HG02588 (cell line): ENCODE data around the gene SLC35A2.

Source experiments
- ATAC-seq: cut with Tn5 transposase; IDR thresholded peaks from one replicate; pipeline ENCODE4 v1.9.1; 2021; ENCODE audit warnings: mild to moderate bottlenecking, moderate library complexity; ENCODE audit not compliant: unreplicated experiment

SLC35A2 gene

GRCh38 chrX:48911412-48912182, at the start of gene SLC35A2:
Gene SLC35A2 (minus strand): TSS chrX:48911646. CDS start chrX:48911636, 10 bp downstream.
- peak; percentile 56 for ATAC-seq

- ATAC-seq: no peak
Observed at GRCh38 chrX:48960291-48960690, 48.8 kb upstream of the SLC35A2 start.

GRCh38 chrX:48958635-48959094, 47.2 kb upstream of the SLC35A2 start:
- no peak for ATAC-seq

- peak; percentile 77 for ATAC-seq
Observed at GRCh38 chrX:48957827-48958634, 46.6 kb upstream of the SLC35A2 start.

GRCh38 chrX:48957477-48957826, 46.0 kb upstream of the SLC35A2 start, which contains the start of gene OTUD5:
Gene OTUD5 (minus strand): TSS chrX:48957607. CDS start chrX:48957570, 37 bp downstream.
- peak; percentile 36 for ATAC-seq

- no peak for ATAC-seq
Observed at GRCh38 chrX:48956728-48957414, 45.4 kb upstream of the SLC35A2 start.

GRCh38 chrX:48948589-48948988, 37.1 kb upstream of the SLC35A2 start:
- no peak for ATAC-seq

- no peak for ATAC-seq
Observed at GRCh38 chrX:48945517-48946348, 34.3 kb upstream of the SLC35A2 start.

- ATAC-seq: no peak
Observed at GRCh38 chrX:48942895-48943294, 31.4 kb upstream of the SLC35A2 start.

- ATAC-seq: no peak
Observed at GRCh38 chrX:48940404-48940955, 29.0 kb upstream of the SLC35A2 start.

GRCh38 chrX:48939524-48940228, 28.2 kb upstream of the SLC35A2 start:
- ATAC-seq: no peak

GRCh38 chrX:48938721-48939425, 27.4 kb upstream of the SLC35A2 start:
- ATAC-seq: peak; percentile 44

- ATAC-seq: peak; percentile 63
Observed at GRCh38 chrX:48937054-48937907, 25.8 kb upstream of the SLC35A2 start.

- ATAC-seq: no peak
Observed at GRCh38 chrX:48936429-48937053, 25.1 kb upstream of the SLC35A2 start.

- no peak for ATAC-seq
Observed at GRCh38 chrX:48935301-48935670, 23.8 kb upstream of the SLC35A2 start.

GRCh38 chrX:48934581-48935300, 23.3 kb upstream of the SLC35A2 start:
- no peak for ATAC-seq

- no peak for ATAC-seq
Observed at GRCh38 chrX:48933757-48934156, 22.3 kb upstream of the SLC35A2 start.
